GM18951 (cell line): ENCODE data around the gene ICAM2.

ENCODE experiments used
- POLR2A ChIP-seq: IDR thresholded peaks from 4 replicates; pipeline ENCODE4 v1.6.1; 2011; ENCODE audit warnings: mild to moderate bottlenecking; ENCODE audit not compliant: insufficient read length, insufficient read depth; ENCODE audit errors: extremely low read depth
- in situ Hi-C: fragments of 300-500 bp; cut with MboI; formaldehyde crosslinking; loops from one replicate; pipeline ENCODE4 v1.12.0; 2022; ENCODE audit warnings: low sequenced_read_pairs, mixed read lengths, inconsistent platforms; ENCODE audit not compliant: unreplicated experiment

The ICAM2 gene

GRCh38 chr17:64020056-64020766 lies at the start of gene ICAM2:
Gene ICAM2, minus strand, starts transcription at chr17:64020633. Its CDS starts 13,942 bp downstream, at chr17:64006691.
- TF ChIP-seq POLR2A, result peak; percentile 79
- in situ Hi-C loops, result loop anchor here (10.0 kb wide), 1 partner anchor 105 kb away; the partner anchor contains the start of genes CSHL1 and GH1

GRCh38 chr17:64070213-64070612 lies 49.8 kb upstream of the ICAM2 start:
- in situ Hi-C loops, result no loop called here
- no peak for TF ChIP-seq POLR2A

GRCh38 chr17:64069143-64069542 lies 48.7 kb upstream of the ICAM2 start:
- in situ Hi-C loops, result loop anchor here (10.0 kb wide), 1 partner anchor 56 kb away; no protein-coding TSS in a partner anchor
- TF ChIP-seq POLR2A, result no peak

- no peak for TF ChIP-seq POLR2A
- in situ Hi-C loops, result loop anchor here (10.0 kb wide), 1 partner anchor 57 kb away; no protein-coding TSS in a partner anchor
These were observed 47.2 kb upstream of the ICAM2 start for GRCh38 chr17:64067657-64068056.

- in situ Hi-C loops, result loop anchor here (10.0 kb wide), 1 partner anchor 58 kb away; no protein-coding TSS in a partner anchor
- no peak for TF ChIP-seq POLR2A
These were observed 46.3 kb upstream of the ICAM2 start for GRCh38 chr17:64066716-64067115.

GRCh38 chr17:64065161-64065560 lies 44.7 kb upstream of the ICAM2 start:
- in situ Hi-C loops, result loop anchor here (10.0 kb wide), 1 partner anchor 60 kb away; no protein-coding TSS in a partner anchor
- no peak for TF ChIP-seq POLR2A

GRCh38 chr17:64064331-64064730 lies 43.9 kb upstream of the ICAM2 start:
- no peak for TF ChIP-seq POLR2A
- in situ Hi-C loops, result loop anchor here (10.0 kb wide), 1 partner anchor 60 kb away; no protein-coding TSS in a partner anchor

GRCh38 chr17:64063766-64064224 lies 43.4 kb upstream of the ICAM2 start:
- TF ChIP-seq POLR2A, result no peak
- in situ Hi-C loops, result loop anchor here (10.0 kb wide), 1 partner anchor 61 kb away; no protein-coding TSS in a partner anchor

- no peak for TF ChIP-seq POLR2A
- in situ Hi-C loops, result loop anchor here (10.0 kb wide), 1 partner anchor 62 kb away; no protein-coding TSS in a partner anchor
These were observed 42.7 kb upstream of the ICAM2 start for GRCh38 chr17:64063088-64063487.

- TF ChIP-seq POLR2A, result no peak
- in situ Hi-C loops, result loop anchor here (10.0 kb wide), 1 partner anchor 63 kb away; no protein-coding TSS in a partner anchor
These were observed 40.9 kb upstream of the ICAM2 start for GRCh38 chr17:64061178-64061898.

- in situ Hi-C loops, result loop anchor here (10.0 kb wide), 1 partner anchor 64 kb away; no protein-coding TSS in a partner anchor
- TF ChIP-seq POLR2A, result no peak
These were observed 39.9 kb upstream of the ICAM2 start for GRCh38 chr17:64060331-64060730.

- in situ Hi-C loops, result loop anchor here (10.0 kb wide), 1 partner anchor 65 kb away; no protein-coding TSS in a partner anchor
- TF ChIP-seq POLR2A, result no peak
These were observed 39.3 kb upstream of the ICAM2 start for GRCh38 chr17:64059756-64060155.

- TF ChIP-seq POLR2A, result no peak
- in situ Hi-C loops, result no loop called here
These were observed 38.2 kb upstream of the ICAM2 start for GRCh38 chr17:64058621-64059020.
